K562 (cell line): ENCODE results near the gene DKC1. TPM values are rescaled to one million over a fixed set of nuclear protein-coding genes. Genes with fewer than 3 reads are reported as not detected.
A peak's percentile ranks its signal among the peaks of the same experiment; 100 is the strongest.

Experiments used
- COPS2 ChIP-seq: fragments of 450-650 bp; conservative IDR thresholded peaks from 2 replicates; pipeline ENCODE4 v1.6.1; 2016; ENCODE audit warnings: mild to moderate bottlenecking, moderate library complexity
- EHMT2 ChIP-seq: fragments of 450-650 bp; IDR thresholded peaks from 2 replicates; pipeline ENCODE4 v1.6.1; 2018; ENCODE audit warnings: antibody characterized with exemption
- ELF4 ChIP-seq: fragments of 450-650 bp; formaldehyde crosslinking; IDR thresholded peaks from 2 replicates; pipeline ENCODE4 v1.4.0; 2022; ENCODE audit warnings: missing genetic modification characterization
- HCFC1 ChIP-seq: IDR thresholded peaks from 2 replicates; pipeline ENCODE4 v1.6.1; 2012; ENCODE audit warnings: low read depth, low read length, improper control_type of control experiment
- HDAC1 ChIP-seq, 2 experiments: fragments of 450-650 bp; IDR thresholded peaks; 2 replicates each; pipeline ENCODE4 v1.6.1; 2016 to 2017; ENCODE audit warnings: inconsistent platforms in 1 of 2, mild to moderate bottlenecking in 1 of 2, moderate library complexity in 1 of 2
- HNRNPLL ChIP-seq: fragments of 200-400 bp; formaldehyde crosslinking; IDR thresholded peaks from 2 replicates; pipeline ENCODE4 v1.6.1; 2017; ENCODE audit warnings: low read length, low read depth, mild to moderate bottlenecking; ENCODE audit not compliant: poor library complexity, severe bottlenecking
- JUNB ChIP-seq: fragments of 450-650 bp; formaldehyde crosslinking; conservative IDR thresholded peaks from 2 replicates; pipeline ENCODE4 v1.4.0; 2020; ENCODE audit warnings: mild to moderate bottlenecking
- KLF16 ChIP-seq: IDR thresholded peaks from 2 replicates; pipeline ENCODE4 v1.6.1; 2016; ENCODE audit warnings: antibody characterized with exemption
- PHB ChIP-seq: fragments of 250-450 bp; sonication (Bioruptor Pico); IDR thresholded peaks from 2 replicates; pipeline ENCODE4 v1.5.0; 2021
- RAD51 ChIP-seq: fragments of 450-650 bp; IDR thresholded peaks from 2 replicates; pipeline ENCODE4 v1.7.1; 2016; ENCODE audit warnings: low read depth, mild to moderate bottlenecking, borderline replicate concordance
- polyA plus RNA-seq, 8 experiments: library from polyadenylated mRNA; depleted of rRNA in 4 of 8; stranded (reverse) in 5 of 8; unstranded in 3 of 8; fragments of >200 nt; fragmentation: Nextera tagmentation in 2 of 8; fragmentation: Illumina TruSeq in 1 of 8; extraction: Ambion mirVana in 2 of 8; extraction: Trizol in 1 of 8; gene quantifications; 2 replicates each; pipeline versions ENCODE4 v1.2.1 to v1.2.3, GENCODE V29; 2011 to 2014; ENCODE audit warnings: inconsistent platforms in 1 of 8, missing spikeins in 1 of 8
- total RNA-seq, 7 experiments: library from RNA; depleted of rRNA in 6 of 7; stranded (reverse); fragments of >200 nt in 6 of 7; fragmentation: Illumina TruSeq in 2 of 7; extraction: Trizol in 2 of 7; gene quantifications; 2 replicates each; pipeline versions ENCODE4 v1.2.1 to v1.2.3, GENCODE V29; 2011 to 2021; ENCODE audit warnings: low replicate concordance in 1 of 7
- TF ChIP-seq, protein P1 (sequence below): fragments of 450-650 bp; IDR thresholded peaks from 2 replicates; pipeline ENCODE4 v1.6.1; 2017; ENCODE audit warnings: antibody characterized with exemption, mild to moderate bottlenecking
- TF ChIP-seq, protein P2 (sequence below): fragments of 200-600 bp; sonication (generic); IDR thresholded peaks from one replicate; pipeline ENCODE4 v1.6.1; 2012; ENCODE audit warnings: mild to moderate bottlenecking, low read depth, low read length, inconsistent platforms

The DKC1 gene
- total and polyA plus RNA-seq, 9 of the 15 experiments (the other 6 are each of a cell fraction or from before 2014, with no cell fraction given), result 205 to 313 (median 219) TPM

DNA sequence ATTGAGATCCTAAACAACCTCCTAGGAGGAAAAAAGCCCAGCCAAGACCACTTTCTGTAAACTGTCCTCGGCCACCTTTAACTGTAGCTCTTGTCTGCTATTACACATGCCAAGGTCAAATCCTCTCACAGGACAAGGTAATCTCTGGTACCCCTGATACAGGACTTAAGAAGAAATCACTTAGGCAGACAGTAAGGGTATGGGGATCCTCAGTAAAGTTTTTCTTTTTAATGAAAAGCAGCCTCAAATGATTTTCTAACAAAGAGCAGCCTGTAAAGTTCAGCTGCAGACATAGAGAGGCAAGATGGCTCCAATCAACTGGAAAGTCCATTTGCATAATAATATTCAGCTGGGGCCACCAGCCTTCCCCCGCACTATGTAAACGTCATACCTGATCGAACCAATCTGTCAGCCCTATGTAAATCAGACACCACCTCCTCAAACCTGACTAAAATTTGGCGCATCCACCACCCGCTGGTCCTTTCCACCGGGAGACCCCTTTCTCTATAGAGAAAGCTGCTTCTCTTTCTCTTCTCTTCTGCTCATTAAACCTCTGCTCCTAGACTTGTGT, 57.2 kb downstream of the DKC1 start (continued):
- TF ChIP-seq, protein P1, sequence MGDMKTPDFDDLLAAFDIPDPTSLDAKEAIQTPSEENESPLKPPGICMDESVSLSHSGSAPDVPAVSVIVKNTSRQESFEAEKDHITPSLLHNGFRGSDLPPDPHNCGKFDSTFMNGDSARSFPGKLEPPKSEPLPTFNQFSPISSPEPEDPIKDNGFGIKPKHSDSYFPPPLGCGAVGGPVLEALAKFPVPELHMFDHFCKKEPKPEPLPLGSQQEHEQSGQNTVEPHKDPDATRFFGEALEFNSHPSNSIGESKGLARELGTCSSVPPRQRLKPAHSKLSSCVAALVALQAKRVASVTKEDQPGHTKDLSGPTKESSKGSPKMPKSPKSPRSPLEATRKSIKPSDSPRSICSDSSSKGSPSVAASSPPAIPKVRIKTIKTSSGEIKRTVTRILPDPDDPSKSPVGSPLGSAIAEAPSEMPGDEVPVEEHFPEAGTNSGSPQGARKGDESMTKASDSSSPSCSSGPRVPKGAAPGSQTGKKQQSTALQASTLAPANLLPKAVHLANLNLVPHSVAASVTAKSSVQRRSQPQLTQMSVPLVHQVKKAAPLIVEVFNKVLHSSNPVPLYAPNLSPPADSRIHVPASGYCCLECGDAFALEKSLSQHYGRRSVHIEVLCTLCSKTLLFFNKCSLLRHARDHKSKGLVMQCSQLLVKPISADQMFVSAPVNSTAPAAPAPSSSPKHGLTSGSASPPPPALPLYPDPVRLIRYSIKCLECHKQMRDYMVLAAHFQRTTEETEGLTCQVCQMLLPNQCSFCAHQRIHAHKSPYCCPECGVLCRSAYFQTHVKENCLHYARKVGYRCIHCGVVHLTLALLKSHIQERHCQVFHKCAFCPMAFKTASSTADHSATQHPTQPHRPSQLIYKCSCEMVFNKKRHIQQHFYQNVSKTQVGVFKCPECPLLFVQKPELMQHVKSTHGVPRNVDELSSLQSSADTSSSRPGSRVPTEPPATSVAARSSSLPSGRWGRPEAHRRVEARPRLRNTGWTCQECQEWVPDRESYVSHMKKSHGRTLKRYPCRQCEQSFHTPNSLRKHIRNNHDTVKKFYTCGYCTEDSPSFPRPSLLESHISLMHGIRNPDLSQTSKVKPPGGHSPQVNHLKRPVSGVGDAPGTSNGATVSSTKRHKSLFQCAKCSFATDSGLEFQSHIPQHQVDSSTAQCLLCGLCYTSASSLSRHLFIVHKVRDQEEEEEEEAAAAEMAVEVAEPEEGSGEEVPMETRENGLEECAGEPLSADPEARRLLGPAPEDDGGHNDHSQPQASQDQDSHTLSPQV, result 0 out of 2 replicates have a peak, but pooled peaks have one; percentile 30
- TF ChIP-seq RAD51 (no peak), HCFC1 (no peak), EHMT2 (no peak), HNRNPLL (no peak), ELF4 (no peak), PHB (CRISPR knock-in tag) (no peak), HDAC1 (IDR thresholded peaks at IDR 0.05) (no peak), KLF16 (no peak), COPS2 (no peak), JUNB (no peak)
- TF ChIP-seq, protein P2, sequence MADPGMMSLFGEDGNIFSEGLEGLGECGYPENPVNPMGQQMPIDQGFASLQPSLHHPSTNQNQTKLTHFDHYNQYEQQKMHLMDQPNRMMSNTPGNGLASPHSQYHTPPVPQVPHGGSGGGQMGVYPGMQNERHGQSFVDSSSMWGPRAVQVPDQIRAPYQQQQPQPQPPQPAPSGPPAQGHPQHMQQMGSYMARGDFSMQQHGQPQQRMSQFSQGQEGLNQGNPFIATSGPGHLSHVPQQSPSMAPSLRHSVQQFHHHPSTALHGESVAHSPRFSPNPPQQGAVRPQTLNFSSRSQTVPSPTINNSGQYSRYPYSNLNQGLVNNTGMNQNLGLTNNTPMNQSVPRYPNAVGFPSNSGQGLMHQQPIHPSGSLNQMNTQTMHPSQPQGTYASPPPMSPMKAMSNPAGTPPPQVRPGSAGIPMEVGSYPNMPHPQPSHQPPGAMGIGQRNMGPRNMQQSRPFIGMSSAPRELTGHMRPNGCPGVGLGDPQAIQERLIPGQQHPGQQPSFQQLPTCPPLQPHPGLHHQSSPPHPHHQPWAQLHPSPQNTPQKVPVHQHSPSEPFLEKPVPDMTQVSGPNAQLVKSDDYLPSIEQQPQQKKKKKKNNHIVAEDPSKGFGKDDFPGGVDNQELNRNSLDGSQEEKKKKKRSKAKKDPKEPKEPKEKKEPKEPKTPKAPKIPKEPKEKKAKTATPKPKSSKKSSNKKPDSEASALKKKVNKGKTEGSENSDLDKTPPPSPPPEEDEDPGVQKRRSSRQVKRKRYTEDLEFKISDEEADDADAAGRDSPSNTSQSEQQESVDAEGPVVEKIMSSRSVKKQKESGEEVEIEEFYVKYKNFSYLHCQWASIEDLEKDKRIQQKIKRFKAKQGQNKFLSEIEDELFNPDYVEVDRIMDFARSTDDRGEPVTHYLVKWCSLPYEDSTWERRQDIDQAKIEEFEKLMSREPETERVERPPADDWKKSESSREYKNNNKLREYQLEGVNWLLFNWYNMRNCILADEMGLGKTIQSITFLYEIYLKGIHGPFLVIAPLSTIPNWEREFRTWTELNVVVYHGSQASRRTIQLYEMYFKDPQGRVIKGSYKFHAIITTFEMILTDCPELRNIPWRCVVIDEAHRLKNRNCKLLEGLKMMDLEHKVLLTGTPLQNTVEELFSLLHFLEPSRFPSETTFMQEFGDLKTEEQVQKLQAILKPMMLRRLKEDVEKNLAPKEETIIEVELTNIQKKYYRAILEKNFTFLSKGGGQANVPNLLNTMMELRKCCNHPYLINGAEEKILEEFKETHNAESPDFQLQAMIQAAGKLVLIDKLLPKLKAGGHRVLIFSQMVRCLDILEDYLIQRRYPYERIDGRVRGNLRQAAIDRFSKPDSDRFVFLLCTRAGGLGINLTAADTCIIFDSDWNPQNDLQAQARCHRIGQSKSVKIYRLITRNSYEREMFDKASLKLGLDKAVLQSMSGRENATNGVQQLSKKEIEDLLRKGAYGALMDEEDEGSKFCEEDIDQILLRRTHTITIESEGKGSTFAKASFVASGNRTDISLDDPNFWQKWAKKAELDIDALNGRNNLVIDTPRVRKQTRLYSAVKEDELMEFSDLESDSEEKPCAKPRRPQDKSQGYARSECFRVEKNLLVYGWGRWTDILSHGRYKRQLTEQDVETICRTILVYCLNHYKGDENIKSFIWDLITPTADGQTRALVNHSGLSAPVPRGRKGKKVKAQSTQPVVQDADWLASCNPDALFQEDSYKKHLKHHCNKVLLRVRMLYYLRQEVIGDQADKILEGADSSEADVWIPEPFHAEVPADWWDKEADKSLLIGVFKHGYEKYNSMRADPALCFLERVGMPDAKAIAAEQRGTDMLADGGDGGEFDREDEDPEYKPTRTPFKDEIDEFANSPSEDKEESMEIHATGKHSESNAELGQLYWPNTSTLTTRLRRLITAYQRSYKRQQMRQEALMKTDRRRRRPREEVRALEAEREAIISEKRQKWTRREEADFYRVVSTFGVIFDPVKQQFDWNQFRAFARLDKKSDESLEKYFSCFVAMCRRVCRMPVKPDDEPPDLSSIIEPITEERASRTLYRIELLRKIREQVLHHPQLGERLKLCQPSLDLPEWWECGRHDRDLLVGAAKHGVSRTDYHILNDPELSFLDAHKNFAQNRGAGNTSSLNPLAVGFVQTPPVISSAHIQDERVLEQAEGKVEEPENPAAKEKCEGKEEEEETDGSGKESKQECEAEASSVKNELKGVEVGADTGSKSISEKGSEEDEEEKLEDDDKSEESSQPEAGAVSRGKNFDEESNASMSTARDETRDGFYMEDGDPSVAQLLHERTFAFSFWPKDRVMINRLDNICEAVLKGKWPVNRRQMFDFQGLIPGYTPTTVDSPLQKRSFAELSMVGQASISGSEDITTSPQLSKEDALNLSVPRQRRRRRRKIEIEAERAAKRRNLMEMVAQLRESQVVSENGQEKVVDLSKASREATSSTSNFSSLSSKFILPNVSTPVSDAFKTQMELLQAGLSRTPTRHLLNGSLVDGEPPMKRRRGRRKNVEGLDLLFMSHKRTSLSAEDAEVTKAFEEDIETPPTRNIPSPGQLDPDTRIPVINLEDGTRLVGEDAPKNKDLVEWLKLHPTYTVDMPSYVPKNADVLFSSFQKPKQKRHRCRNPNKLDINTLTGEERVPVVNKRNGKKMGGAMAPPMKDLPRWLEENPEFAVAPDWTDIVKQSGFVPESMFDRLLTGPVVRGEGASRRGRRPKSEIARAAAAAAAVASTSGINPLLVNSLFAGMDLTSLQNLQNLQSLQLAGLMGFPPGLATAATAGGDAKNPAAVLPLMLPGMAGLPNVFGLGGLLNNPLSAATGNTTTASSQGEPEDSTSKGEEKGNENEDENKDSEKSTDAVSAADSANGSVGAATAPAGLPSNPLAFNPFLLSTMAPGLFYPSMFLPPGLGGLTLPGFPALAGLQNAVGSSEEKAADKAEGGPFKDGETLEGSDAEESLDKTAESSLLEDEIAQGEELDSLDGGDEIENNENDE, result no peak
